Stimulated activated CD4-positive, alpha-beta T cell treated with anti-CD3 and anti-CD28 coated beads, Interleukin-15, amount 100 ng/mL, for 24 hours (primary cell): ENCODE results near the gene KLRK1.
A peak's percentile ranks its signal among the peaks of the same experiment; 100 is the strongest.
"Not testable (repeated sequence)": the region's sequence is repeated elsewhere in the genome, so short reads cannot be mapped to it uniquely, and the experiment has no call there.

ENCODE experiments used
- DNase-seq: peaks from one replicate; pipeline ENCODE4 v3.0.0-alpha.2; 2020

KLRK1 gene

DNA sequence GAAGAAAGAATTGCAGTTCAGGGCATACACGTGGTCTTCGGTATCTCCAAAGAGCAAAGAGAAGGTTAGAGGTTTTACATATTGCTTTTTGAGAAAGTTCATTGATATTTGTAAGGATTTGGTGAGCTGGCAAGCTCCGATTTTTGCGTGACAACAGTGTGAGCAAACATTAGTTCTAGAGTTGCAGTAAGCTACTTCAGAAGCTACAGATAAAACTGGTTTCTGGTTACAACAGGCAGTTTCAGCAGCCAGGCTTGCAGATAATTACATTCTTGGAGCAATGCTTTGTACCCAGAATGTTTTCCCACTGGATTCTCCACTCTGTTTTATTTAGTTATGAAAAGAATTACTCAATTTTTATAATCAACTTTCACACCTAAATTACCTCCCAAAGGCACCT is 28.2 kb downstream of the KLRK1 start:
- no peak for DNase-seq

DNA sequence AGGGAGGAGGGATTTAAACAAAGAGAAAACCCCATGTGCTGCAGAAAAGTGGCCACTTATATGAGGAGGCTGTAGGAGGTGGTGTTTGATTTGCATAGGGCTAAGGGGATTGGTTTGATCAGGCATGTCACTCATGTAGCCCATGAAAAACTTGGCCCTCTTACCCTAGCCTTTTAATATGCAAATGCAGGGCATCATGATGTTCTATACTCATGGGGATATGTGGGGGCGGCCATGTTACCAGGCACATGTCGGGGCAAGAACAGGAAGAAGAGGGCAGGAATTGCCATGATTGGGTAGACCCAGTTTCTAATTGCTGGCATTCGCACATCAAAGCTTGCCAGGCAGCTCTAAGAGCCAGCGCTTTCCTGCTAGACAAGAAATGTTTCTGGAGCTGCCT is 28.8 kb downstream of the KLRK1 start:
- DNase-seq, result no peak

DNA sequence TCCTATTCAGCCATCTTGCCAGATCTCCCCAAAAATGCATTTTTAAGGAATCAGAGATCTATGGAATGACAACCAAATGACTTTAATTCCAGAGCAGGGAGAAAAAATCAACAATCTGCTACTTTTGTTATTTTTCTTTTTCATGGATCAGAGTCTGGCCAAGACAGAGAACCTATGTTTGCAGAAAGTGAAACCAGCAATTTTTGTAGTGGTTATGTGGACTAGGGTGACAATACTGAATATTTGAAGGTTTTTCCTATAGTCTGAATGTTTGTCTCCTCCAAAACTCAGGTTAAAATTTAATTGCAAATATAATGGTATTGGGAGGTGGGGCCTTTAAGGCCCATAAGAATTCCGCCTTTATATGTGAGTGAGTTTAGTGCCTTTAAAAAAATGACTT is 30.9 kb downstream of the KLRK1 start:
- no peak for DNase-seq

DNA sequence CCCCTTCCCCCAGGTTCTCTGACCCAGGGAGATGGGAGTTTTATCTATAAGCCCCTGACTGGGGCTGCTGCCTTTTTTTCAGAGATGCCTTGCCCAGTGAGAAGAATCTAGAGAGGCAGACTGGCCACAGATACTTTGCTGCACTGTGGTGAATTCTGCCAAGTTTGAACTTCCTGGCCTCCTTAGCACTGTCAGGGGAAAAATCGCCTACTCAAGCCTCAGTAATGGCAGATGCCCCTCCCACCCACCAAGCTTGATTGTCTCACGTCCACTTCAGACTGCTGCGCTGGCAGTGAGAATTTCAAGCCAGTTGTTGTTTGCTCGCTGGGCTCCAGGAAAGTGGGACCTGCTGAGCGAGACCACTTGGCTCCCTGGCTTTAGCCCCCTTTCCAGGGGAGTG is 31.7 kb downstream of the KLRK1 start:
- DNase-seq, result no peak

DNA sequence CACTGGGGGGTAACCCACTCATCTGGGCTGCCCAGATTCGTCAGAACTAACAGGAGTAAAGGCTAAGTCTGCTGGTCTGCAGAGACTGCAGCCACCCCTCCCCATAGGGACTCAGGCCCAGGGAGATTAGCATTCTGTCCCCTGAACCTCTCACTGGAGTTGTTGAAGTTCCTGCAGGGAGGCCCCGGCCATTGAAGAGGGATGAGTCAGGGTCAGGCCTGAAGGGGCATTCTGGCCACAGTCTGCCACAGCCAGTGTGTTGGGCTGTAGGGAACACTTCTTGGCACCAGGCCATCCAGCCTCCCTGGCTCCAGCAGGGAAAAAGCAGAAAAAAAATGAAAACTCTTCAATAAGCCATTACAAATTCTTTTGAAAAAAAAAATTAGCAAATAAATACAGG is 35.3 kb downstream of the KLRK1 start:
- DNase-seq, result no peak

DNA sequence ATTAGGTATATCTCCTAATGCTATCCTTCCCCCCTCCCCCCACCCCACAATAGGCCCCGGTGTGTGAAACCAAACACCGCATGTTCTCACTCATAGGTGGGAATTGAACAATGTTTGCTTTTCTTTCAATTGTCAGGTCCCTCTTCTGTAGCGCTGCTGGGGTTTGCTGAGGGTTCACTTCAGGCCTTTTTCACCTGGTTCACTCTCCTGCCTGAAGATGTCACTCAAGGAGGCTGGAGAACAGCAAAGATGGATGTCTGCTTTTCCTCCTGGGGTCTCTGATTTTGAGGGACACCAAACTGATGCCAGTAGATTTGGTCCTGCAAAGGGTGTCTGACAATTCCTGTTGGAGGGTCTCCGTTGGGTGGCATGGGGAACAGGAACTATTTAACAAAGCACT is 35.8 kb downstream of the KLRK1 start:
- no peak for DNase-seq

DNA sequence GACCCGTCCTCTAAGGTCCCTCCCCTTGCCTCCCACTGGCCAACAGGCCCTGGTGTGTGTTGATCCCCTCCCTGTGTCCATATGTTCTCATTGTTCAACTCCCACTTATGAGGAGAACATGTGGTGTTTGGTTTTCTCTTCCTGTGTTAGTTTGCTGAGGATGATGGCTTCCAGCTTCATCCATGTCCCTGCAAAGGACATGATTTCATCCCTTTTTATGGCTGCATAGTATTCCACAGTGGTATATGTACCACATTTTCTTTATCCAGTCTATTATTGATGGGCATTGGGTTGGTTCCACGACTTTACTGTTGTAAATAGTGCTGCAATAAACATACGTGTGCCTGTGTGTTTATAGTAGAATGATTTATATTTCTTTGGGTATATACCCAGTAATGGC is 38.4 kb downstream of the KLRK1 start:
- not testable (repeated sequence) for DNase-seq

DNA sequence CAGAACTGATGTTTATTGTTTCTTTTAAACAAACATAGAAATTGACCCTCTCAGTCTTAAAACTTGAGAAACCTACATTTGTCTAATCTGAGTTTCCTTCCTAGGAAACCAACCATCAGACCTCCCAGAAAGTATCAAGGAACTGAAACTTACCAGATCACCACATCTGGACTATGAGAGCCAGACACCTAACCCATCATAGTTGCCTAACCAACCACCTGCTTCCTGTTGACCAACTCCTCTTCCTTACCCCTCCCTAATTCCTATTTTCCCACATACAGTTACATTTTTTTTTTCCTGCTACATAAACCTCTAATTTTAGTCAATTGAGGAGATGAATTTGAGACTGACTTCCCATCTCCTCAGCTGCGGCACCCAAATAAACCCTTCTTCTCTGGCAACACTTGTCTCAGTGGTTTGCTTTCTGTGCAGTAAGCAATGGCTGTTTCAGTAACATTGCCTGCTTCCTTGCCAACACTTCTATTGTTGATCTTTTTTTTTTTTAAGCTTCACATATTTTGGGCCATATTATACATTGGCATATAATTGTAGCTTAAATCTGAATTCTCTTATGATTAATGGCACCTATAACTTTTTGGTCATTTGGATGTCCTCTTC is 47.8 kb downstream of the KLRK1 start:
- DNase-seq, result no peak

DNA sequence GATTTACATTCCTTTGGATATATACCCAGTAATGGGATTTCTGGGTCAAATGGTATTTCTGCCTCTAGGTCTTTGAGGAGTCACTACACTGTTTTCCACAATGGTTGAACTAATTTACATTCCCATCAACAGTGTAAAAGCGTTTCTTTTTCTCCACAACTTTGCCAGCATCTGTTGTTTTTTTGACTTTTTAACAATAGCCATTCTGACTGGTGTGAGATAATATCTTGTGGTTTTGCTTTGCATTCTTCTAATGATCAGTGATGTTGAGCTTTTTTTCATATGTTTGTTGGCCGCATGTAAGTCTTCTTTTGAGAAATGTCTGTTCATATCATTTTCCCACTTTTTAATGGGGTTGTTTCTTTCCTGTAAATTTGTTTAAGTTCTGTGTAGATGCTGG is 48.9 kb downstream of the KLRK1 start:
- not testable (repeated sequence) for DNase-seq

DNA sequence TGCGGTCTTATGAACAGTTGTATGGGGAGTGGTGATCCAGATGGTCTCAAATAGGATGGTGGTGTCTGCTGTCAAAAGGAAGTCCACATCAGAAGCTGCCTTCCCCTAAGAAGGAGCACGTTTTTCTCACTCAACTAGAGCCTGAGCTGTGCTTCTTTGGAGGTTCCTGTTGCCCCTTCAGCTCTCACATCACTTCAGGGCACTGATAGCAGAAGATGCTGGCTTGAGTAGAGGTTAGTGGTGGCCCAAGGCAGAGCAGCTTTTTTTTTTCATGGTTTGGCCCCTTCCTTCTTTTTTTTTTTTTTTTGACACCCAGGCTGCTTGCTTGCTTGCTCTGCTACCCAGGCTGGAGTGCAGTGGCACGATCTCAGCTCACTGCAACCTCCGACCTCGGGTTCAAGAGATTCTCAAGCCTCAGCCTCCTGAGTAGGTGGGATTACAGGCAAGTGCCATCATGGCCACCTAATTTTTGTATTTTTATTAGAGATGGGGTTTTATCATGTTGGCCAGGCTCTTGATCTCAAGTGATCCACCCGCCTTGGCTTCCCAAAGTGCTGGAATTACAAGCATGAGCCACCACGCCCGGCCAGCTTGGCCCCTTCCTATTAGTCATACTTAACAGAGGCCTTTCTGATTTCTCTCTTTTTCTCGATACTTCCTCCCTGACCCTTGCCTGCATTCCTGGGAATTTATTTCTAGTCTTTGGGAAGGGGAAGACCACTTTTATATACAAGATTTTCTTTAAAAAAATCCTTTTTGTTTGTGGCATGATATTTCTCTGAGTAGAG is 50.6 kb downstream of the KLRK1 start:
- DNase-seq, result no peak

DNA sequence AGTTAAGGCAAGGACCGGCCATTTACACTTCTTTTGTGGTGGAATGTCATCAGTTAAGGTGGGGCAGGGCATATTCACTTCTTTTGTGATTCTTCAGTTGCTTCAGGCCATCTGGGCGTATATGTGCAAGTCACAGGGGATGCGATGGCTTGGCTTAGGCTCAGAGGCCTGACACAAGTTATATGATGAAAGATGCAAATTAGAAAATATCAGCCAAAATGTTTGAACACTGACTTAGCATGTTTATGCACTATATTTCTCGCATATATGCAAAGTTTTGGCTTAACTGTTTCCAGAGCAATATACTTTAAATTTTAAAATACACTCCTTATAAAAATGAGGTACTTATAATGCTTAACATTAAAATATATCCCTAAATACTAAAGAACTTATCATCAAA is 51.4 kb downstream of the KLRK1 start:
- not testable (repeated sequence) for DNase-seq

DNA sequence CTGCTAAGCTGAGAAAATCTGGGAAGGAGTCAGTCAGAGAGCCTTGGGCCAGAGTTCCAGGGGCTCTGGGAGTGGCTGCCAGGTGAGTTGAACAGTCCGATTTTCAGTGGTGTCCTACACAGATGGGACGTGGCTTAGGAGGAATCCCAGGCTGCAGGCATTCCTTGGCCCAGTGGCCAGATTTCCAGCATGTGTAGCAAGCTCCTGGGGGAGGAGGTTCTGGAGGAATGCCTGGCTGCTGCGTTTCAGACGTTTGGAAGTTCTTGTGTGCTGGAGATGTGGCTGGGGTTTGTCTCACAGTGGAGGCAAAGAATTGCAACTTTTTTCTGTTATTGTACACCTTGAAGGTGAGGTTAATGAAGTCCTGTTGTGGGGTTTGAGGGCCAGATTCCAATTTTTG is 53.6 kb downstream of the KLRK1 start:
- not testable (repeated sequence) for DNase-seq

DNA sequence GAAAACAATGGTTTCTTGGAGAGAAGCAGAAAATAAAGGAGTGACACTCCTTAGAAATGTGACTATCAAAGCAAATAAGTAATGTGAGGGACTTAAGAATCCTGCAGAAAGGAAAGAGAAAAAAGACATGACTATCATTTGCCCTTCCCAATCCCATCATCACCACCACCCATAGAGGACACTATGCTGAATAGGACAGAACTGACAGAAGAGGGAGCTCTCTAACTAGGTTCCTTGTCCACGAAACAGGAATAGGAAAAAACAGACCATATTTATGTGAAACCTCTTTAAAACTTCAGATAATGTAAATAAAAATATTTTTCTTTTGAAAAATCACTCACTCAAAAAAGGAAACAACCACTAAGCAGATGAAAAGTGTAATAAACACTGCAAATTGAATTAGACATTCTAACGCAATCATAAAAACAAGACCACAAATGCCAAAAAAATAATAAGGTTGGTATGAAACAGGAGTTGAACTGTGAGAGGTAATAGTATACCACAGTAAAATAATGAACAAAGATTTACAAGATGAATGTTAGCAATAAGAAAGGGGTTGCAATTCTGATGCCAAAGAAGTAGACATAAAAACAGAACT is 58.1 kb downstream of the KLRK1 start:
- no peak for DNase-seq

DNA sequence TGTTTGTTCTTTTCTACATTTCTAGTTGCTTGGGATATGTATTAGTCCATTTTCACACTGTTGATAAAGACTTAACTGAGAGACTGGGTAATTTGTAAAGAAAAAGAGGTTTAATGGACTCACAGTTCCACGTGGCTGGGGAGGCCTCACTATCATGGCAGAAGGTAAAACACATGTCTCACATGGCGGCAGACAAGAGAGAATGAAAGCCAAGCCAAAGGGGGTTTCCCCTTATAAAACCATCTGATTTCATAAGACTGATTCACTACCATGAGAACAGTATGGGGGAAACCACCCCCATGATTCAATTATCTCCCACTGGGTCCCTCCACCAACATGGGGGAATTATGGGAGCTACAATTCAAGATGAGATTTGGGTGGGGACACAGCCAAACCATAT is 61.1 kb downstream of the KLRK1 start:
- peak; percentile 7 for DNase-seq
